Left ventricle myocardium inferior (tissue), 1 donor: ENCODE data around the gene SPECC1. TPM values are rescaled to one million over a fixed set of nuclear protein-coding genes. Genes with fewer than 3 reads are reported as not detected.

Experiments
- DNase-seq: peaks from one replicate; pipeline ENCODE4 v3.0.0-alpha.2; 2020
- H3K27ac ChIP-seq: fragments of 200-600 bp; replicated peaks from 2 replicates; pipeline ENCODE4 v1.8.0; 2021
- H3K27me3 ChIP-seq: fragments of 200-600 bp; 2 replicates; pipeline ENCODE4 v1.8.0; 2021; ENCODE audit warnings: low read depth
- H3K36me3 ChIP-seq: fragments of 200-600 bp; 2 replicates; pipeline ENCODE4 v1.8.0; 2021
- H3K4me1 ChIP-seq: fragments of 200-600 bp; 2 replicates; pipeline ENCODE4 v1.8.0; 2021
- H3K4me3 ChIP-seq: fragments of 200-600 bp; 2 replicates; pipeline ENCODE4 v1.8.0; 2021; ENCODE audit warnings: mild to moderate bottlenecking, moderate library complexity
- H3K9me3 ChIP-seq: fragments of 200-600 bp; replicated peaks from 2 replicates; pipeline ENCODE4 v1.8.0; 2021
- intact Hi-C: fragments of 100-400 bp; cut with micrococcal nuclease; formaldehyde crosslinking; loops from one replicate; pipeline ENCODE4 v1.11.0; 2022
- total RNA-seq: library from RNA; stranded (reverse); fragmentation: NEBNext Ultra II Directional; extraction: Animal tissue kit (Norgen Biotek cat#: 25700); gene quantifications from one replicate; pipeline ENCODE4 v1.2.1, GENCODE V29; 2021
- TF ChIP-seq, protein P1 (sequence below): fragments of 200-600 bp; IDR thresholded peaks from 2 replicates; pipeline ENCODE4 v1.8.0; 2021; ENCODE audit warnings: antibody characterized with exemption, mild to moderate bottlenecking, borderline replicate concordance
- donor health status: DM: no; HTN: yes; CAD: no; lungs with severe emphysema.

Gene SPECC1
- total RNA-seq, 1 donor from 2014 or later, result 10.6 TPM

DNA sequence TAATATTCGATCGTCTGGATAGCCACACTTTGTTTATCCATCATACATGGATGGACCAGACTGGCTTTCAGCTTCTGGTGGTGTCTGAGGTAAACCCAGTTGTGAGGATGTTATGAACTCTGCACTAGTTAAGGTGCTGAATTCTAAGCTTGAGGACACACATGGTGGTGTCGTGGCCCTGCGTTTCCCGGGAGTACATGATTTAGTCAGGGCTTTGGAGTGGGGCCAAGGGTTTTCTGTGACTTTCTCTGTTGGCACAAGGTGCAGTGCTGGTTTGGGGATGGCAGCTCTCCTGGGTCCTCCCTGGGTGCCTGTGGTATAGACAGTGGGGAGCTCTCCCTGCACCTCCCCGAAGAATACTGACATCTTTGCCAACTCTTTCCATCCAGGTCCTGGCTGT, 116.6 kb downstream of the SPECC1 start:
- Histone ChIP-seq H3K27me3 (no peaks in the 10 kb centered on the region), H3K27ac (no peak overlapping the region), H3K4me1 (peaks cover 44% of the 10 kb centered on the region), H3K36me3 (peaks cover under 1% of the 10 kb centered on the region), H3K9me3 (peaks cover under 1% of the 10 kb centered on the region), H3K4me3 (no peak overlapping the region)
- no peak for DNase-seq
- TF ChIP-seq, protein P1, sequence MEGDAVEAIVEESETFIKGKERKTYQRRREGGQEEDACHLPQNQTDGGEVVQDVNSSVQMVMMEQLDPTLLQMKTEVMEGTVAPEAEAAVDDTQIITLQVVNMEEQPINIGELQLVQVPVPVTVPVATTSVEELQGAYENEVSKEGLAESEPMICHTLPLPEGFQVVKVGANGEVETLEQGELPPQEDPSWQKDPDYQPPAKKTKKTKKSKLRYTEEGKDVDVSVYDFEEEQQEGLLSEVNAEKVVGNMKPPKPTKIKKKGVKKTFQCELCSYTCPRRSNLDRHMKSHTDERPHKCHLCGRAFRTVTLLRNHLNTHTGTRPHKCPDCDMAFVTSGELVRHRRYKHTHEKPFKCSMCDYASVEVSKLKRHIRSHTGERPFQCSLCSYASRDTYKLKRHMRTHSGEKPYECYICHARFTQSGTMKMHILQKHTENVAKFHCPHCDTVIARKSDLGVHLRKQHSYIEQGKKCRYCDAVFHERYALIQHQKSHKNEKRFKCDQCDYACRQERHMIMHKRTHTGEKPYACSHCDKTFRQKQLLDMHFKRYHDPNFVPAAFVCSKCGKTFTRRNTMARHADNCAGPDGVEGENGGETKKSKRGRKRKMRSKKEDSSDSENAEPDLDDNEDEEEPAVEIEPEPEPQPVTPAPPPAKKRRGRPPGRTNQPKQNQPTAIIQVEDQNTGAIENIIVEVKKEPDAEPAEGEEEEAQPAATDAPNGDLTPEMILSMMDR, result no peak
- intact Hi-C loops, result no loop called here

DNA sequence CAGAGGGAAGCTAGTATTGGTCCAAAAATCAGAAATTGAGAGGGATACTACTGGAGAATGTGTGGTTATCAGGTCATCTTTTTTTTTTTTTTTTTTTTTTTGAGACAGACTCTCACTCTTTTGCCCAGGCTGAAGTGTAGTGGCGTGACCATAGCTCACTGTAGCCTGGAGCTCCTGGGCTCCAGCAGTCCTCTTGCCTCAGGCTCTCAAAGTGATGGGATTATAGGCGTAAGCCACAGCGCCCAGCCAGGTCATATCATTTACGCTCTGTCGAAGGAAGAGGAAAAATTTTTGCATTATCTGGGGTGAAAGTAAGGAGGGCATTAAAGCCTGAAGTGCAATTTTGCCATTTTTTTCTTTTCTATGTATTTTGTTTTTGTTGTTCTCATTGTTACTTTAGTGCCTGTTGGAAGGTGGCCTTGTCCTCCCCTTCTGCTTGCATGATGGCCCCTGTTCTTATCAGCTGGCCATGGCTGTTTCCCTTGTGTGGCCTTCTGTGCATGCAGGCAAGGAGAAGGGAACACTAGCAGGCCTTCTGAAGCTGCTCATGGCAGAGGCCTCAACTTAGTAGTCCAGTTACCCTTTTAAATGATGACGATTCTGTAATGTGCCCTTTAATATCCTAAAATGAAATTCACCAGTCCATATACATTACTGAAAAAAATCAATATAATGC, 118.3 kb downstream of the SPECC1 start:
- H3K9me3 ChIP-seq, result peaks cover 11% of the 10 kb centered on the region
- H3K4me1 ChIP-seq, result peaks cover 28% of the 10 kb centered on the region
- H3K27me3 ChIP-seq, result no peaks in the 10 kb centered on the region
- intact Hi-C loops, result no loop called here
- peaks cover 7% of the 10 kb centered on the region for H3K36me3 ChIP-seq
- TF ChIP-seq, protein P1, result no peak
- H3K27ac ChIP-seq, result no peak overlapping the region
- no peak for DNase-seq
- no peak overlapping the region for H3K4me3 ChIP-seq

DNA sequence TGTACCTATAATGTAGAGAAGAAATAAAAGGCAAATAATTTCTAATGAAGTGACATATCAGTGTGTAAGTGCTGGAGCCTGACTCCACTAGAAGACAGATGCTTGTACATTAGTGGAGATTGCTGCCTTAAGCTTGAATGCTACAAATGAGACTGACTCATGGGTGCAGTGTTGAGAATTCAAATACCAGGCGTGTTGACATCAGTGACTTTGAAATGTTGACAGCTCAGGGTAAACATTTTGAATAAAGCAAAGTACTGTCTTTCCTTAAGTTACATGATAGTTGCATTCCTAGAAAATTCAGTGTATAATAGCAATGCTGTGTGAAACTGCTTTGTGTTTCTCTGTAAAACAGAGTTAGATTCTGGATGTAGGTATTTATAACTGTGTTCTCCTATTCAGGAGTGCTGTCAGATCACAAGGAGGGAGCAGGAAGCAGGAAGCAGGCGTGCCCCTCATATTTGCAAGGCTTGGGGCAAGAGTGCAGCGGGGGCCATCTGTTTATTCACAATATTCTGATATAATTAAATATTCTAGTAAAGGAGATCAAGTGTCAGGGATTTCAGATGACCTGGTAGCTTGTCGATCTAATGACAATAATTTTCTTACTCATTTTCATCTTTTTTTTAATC, 119.0 kb downstream of the SPECC1 start:
- Histone ChIP-seq H3K4me3 (no peak overlapping the region), H3K9me3 (peaks cover 11% of the 10 kb centered on the region), H3K36me3 (peaks cover 7% of the 10 kb centered on the region), H3K27me3 (no peaks in the 10 kb centered on the region), H3K27ac (no peak overlapping the region), H3K4me1 (peaks cover 22% of the 10 kb centered on the region)
- intact Hi-C loops, result no loop called here
- no peak for DNase-seq
- TF ChIP-seq, protein P1, result no peak

DNA sequence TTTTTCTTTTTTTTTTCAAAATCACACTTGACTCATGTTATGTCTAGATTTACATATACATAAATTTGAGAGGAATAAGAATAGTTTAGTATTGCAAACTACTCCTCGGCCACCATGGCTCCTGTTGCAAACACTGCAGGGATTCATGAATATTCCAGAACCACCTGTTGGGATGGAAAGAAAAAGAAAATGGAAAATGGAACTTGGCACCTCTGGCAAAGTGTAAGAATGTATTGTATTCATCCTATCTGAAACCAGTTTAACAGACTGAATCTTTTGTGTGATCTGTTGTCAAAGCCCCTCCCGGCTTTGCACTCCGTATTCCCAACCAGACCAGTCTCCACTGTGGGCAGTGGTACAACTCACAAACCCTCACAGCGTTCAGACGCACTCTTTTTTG, 124.4 kb downstream of the SPECC1 start:
- Histone ChIP-seq H3K36me3 (peaks cover 7% of the 10 kb centered on the region), H3K4me3 (no peak overlapping the region), H3K27ac (no peak overlapping the region), H3K9me3 (peaks cover 11% of the 10 kb centered on the region), H3K4me1 (no peaks in the 10 kb centered on the region), H3K27me3 (peaks cover 12% of the 10 kb centered on the region)
- intact Hi-C loops, result no loop called here
- TF ChIP-seq, protein P1, result no peak
- DNase-seq, result no peak

DNA sequence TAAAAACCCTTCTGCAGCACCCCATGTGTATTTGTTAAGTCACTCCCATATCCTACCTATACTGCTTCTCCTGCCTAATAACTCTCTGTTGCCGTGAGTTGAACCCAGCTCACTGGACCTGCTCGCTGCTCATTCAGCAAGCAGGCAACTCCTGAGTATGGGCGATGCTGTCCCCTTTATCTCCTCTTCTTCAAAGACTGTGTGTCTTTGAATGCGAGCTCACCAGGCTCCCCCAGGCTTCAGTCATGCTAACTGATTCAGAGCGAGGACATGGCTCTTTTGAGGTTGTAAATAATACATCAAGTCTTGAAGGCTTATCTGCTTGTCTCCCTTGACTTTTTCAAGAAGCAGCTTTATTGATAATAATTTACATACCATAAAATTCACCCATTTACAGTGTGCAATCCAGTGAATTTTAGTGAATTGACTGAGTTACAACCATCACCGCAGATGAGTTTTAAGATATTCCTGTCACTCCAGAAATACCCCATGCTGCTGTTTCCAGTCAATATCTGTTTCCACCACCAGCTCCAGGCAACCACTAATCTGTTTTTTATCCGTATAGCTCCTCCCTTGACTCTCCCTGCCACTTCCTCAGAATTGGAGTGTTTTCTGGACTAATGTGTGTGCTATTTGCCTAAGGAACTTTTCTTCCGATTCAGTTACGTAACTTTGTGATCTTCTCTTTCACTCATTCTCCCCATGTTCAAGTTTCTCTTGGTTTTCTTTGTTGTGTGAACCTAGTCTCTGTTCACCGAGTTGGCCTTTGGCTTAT, 132.2 kb downstream of the SPECC1 start:
- no peak for DNase-seq
- no peaks in the 10 kb centered on the region for H3K36me3 ChIP-seq
- intact Hi-C loops, result no loop called here
- no peak overlapping the region for H3K27ac ChIP-seq
- TF ChIP-seq, protein P1, result no peak
- H3K4me1 ChIP-seq, result no peaks in the 10 kb centered on the region
- no peak overlapping the region for H3K4me3 ChIP-seq
- no peaks in the 10 kb centered on the region for H3K9me3 ChIP-seq
- peaks cover 22% of the 10 kb centered on the region for H3K27me3 ChIP-seq
